ENCODE measurements around the gene FPR1.
A peak's percentile ranks its signal among the peaks of the same experiment; 100 is the strongest.

The FPR1 gene

DNA sequence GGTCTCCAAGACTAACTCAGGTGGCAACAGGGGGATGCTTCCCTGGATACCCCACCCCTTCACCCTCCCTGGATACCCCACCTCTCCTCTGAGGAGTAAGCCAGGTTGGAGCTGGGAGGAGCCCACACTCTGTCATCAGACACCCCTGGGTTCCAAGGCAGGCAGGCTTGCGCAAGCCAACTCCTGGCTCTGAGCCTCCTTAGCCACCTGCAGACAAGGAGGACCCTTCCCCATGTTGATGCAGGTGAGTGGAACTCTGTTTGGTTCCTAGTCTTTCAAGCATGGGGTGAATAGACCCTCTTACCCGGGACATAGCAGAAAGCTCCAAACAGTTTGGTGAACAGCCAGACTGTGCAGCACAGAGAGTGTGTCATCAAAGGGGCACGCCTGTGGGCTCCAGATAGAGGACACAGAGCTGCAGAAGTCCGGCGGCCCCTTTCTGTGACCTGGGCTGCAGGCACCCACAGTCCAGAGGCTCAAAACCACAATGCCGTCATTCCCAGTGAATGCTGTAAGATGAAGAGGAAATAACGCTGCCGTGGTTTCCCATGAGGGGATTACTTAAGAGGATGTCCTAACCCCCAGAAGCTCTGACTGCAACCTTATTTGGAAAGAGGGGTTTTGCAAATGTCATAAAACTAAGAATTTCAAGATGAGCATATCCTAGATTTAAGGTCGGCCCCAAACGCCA lies 15.8 kb downstream of the FPR1 start:
- DNase-seq: peak; percentile 97 to 98

- no peak for DNase-seq
Measured at GRCh38 chr19:51733742-51734522, 17.7 kb downstream of the FPR1 start.

GRCh38 chr19:51729781-51730180 lies 21.9 kb downstream of the FPR1 start:
- DNase-seq: no peak

DNA sequence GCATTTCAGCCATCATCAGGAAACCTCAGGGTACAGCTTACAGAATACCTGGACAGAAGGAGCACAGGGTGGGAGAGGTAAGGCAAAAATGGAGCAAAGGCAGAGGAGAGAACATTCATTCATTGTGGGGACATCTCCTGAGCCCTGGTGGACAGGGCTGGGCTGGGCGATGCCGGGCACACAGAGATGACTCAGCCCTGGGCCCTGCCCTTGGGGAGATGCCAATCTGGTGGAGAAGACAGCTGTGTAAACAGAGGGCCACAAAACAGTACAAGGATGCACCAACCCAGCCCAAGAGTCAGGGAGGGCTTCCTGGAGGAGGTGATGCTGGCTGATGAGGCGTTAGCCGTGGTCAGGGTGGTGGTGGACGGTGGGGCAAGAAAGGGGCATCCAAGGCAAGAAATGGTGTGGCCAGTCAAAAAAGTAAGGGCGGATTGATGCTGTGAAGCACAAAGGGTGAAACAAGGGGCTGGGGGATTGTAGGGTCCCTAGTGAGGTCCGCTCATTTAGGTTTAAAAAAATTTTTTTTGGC lies 24.3 kb downstream of the FPR1 start:
- no peak for DNase-seq

DNA sequence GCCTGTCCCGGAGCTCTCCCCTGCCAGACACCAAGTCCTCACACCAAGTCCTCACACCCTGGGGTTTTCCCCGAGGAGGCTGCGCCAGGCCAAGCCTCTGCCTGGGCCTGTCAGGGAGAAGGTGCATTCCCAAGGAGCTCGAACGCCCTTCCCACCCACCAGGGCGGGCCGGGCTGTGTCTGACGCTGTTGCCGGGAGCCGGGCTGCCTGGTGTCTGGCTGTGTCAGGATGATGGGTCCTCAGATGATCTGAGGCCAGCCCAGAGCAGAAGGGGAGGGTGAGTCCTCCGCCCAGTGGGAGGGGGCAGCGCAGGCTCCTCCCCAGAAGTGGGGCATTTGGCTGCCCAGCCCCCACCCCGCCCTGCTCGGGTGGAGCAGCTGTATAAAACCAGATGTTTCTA lies 25.6 kb downstream of the FPR1 start:
- no peak for DNase-seq

DNA sequence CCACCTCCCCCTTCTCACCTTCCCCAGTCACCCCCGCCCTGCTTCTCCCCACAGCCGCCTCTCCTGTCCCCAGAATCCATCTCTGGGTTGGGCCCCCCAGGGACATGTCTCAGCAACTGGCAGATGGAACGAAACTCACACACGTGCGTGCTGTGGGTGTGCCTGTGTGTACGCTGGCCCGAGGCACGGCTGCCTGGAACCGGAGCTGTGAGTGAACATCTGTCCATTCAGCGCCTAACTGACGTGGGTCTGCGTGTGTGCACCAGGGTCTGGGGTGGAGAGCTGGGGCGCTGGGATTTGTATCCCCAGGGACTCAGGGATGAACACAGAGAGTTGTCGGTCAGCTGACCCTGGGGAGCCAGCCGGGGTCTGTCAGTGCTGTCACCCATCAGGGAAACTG lies 27.1 kb downstream of the FPR1 start:
- no peak for DNase-seq

DNA sequence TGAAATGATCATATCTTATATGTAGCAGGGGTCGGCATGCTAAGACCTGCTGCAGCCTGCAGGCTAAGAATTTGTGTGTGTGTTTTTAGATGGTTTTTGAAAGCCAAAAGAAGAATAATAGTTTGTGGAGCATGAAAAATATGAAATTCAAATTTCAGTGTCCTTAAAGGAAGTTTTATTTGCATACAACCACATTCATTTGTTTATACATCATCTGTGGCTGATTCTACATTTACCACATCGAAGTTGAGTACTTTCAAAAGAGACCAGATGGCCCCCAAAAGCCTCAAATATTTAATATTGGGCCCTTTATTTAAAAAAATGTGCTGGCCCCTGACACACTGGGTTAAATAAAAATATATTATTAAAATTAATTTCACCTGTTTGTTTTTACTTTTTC lies 29.2 kb downstream of the FPR1 start:
- no peak for DNase-seq

DNA sequence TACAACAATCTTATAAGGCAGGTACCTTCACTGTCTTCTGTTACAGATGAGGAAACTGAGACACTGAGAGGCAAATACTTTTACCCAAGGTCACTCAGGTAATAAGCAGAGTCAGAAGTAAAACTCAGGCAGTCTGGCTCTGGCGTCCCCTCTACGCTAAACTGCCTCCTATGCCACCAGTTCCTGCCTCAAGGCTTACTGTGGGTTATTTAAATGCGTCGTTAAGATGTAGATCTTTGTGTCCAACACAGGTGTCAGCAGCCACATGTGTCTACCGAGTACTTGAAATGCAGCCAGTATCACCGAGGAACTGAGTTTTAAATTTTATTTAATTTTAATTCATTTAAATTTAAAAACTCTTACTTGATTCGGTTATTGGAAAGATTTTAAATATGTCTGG lies 29.8 kb downstream of the FPR1 start:
- no peak for DNase-seq

DNA sequence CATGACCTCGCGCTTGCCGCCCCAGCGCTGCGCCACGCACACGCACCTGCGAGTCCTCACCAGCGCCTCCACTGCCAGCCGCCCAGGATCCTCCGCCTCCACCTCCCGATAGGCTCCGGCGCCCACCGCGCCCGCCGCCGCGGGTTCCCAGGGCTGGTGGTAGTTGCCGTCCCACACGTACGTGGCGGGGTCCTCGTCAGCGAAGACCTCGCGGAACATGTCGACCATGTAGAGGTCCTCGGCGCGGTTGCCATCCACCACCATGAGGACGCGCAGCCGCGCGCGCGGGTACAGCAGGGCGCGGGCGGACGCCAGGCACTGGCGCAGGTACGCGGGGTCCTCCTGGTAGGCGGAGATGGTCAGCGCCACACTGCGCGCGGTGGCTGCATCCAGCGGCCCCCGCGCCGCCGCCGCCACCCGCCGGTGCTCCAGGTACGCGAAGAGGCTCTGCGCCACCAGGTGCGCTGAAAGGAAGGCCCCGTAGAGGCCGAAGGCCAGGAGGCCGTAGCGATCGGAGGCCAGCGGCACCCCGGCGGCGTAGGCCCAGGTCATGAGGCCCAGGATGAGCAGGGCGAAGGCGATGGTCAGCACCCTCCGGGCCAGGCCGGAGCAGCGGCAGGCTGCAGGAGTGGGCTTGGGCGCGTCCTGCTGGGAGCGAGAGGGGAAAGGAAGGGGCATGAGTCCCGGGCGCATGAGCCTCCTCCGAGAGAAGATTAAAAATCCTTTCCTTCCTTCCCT lies 32.3 kb downstream of the FPR1 start:
- DNase-seq: no peak

DNA sequence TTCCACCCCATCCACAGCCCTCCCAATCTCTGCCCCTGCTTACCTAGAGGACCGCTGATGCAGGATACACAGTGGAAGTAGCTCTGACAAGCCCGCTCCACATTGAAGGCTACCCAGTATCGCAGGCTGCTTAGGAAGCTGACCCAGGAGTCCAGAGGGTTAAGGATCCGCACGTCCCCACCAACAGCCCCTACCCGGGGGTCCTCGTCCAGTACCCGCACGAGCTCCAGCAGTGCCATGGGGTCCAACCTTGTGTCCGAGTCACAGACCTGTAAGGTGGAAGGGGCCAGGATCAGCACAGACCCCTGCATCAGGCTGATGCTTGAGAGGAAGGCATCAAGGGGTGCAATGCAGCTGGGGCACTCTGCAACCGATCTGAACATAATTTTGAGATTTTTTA lies 34.8 kb downstream of the FPR1 start:
- DNase-seq: no peak

DNA sequence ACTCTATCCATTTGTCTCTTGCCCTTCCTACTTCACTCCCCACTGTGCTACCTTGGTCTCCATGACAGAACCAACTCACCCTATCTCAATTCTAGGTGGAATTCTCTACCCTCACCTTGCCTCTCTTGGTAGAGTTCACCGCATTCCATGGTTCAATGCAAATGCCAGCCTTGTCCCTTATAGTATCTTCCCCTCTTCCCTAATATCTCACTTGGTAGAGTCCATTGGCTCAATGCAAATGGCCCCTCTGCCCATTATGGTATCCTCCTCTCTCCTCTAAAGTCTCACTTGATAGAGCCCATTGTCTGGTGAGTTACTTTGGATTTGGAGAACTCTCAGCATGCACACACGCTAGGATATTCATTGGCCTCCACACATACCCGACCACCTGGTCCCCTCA lies 35.8 kb downstream of the FPR1 start:
- DNase-seq: no peak

DNA sequence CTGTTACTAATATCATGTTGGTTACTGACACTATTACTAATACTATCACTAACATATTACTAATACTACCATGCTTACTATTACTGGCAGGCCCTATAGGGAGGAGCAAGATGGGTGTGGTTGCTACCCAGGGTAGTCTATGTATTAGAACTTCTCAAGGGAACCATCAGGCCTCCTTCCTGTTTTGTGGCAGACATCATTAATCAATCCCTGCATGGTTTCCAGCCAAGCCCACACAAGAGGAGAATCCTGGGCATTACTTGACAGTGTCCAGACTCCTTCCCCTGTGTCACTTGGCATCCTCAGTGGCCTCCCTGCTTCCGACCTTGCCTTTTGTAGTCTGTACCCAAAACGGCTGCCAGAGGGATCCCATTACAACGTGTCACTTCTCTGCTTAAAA lies 36.8 kb downstream of the FPR1 start:
- DNase-seq: peak in 1 of 2 experiments; percentile 16

GRCh38 chr19:51713319-51714285 lies 38.1 kb downstream of the FPR1 start:
- DNase-seq: no peak

DNA sequence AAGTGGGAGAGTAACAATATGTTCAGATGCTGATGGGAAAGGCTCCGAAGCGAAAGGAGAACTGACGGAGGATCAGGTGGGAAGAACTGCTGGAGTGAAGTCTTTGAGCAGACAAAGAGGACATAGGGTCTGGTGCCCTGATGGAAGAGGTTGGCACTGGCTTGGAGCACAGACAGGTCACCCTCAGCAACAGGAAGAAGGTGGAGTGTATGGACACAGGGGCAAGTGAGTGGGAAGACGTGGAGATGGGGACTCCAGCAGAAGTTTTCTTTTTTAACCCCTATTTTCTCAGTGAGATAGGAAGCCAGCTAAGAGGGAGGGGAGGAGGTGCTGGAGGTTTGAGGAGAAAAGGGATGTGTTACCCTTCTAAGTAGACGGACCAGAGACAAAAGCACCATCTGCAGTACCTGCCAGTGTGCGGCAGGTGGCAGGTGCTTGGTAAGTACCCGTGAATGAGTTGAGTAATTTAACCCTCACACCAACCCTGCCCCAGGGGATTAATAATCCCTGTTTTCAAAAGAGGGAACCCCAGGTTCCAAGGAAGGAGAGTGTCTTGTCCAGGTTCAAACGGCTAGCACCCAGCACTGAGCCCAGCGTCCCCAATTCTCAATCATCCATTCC lies 39.1 kb downstream of the FPR1 start:
- peak; percentile 1 to 12 for DNase-seq

- no peak for DNase-seq
Measured at GRCh38 chr19:51711702-51712101, 40.0 kb downstream of the FPR1 start.

DNA sequence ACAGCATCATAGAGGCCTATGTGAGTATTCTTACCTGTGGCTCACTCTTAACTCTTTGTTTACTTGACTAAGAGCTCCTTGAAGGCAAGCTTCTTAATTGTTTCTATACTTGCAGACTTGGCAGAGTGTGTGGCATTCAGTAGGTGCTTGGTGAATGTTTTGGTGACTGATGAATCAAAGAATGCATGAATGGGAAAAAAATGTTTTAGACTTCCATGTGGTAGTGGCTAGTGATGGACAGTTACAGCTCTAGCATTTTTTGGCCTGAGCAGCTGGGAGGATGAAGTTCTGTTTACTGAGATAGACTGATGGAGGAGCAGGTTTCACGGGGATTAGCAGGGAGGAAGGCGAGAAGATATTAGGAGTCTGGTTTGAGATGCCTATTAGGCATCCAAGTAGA lies 41.5 kb downstream of the FPR1 start:
- DNase-seq: no peak

- DNase-seq: no peak
Measured at GRCh38 chr19:51709575-51709974, 42.1 kb downstream of the FPR1 start.

GRCh38 chr19:51708811-51709210 lies 42.9 kb downstream of the FPR1 start:
- no peak for DNase-seq

GRCh38 chr19:51706885-51707284 lies 44.8 kb downstream of the FPR1 start:
- no peak for DNase-seq

GRCh38 chr19:51706296-51706695 lies 45.4 kb downstream of the FPR1 start:
- no peak for DNase-seq

GRCh38 chr19:51704626-51705025 lies 47.1 kb downstream of the FPR1 start:
- no peak for DNase-seq

Data from AML-193 (cell line).